Right atrium auricular region (tissue), 2 donors: ENCODE data around the gene DRICH1. TPM values are rescaled to one million over a fixed set of nuclear protein-coding genes. Genes with fewer than 3 reads are reported as not detected.
"Not testable (repeated sequence)": the region's sequence is repeated elsewhere in the genome, so short reads cannot be mapped to it uniquely, and the experiment has no call there.

Experiments
- DNase-seq: peaks from one replicate; pipeline ENCODE4 v3.0.0-alpha.2; 2019; ENCODE audit warnings: low spot score
- H3K27ac ChIP-seq, 2 donors: fragments of 200-600 bp; sonication (generic); 1 replicate in 1 of 2; 2 replicates in 1 of 2; pipeline ENCODE4 v1.5.1; 2016 to 2019
- H3K27me3 ChIP-seq, 2 donors: fragments of 200-600 bp; sonication (generic); one replicate each; pipeline versions ENCODE4 v1.5.1 to v1.6.0; 2017 to 2019
- H3K36me3 ChIP-seq: fragments of 200-600 bp; sonication (generic); one replicate; pipeline ENCODE4 v1.5.1; 2016
- H3K4me1 ChIP-seq, 2 donors: fragments of 200-600 bp; sonication (generic); one replicate each; pipeline versions ENCODE4 v1.5.1 to v1.6.0; 2017 to 2019
- H3K4me3 ChIP-seq, 2 donors: fragments of 200-600 bp; sonication (generic); 1 replicate in 1 of 2; 2 replicates in 1 of 2; pipeline ENCODE4 v1.5.1; 2017 to 2019; ENCODE audit warnings: mild to moderate bottlenecking in 1 of 2, moderate library complexity in 1 of 2
- H3K9me3 ChIP-seq, 2 donors: fragments of 200-600 bp; sonication (generic); one replicate each; pipeline ENCODE4 v1.5.1; 2019
- total RNA-seq, 2 donors: library from RNA; depleted of rRNA; stranded (reverse); fragments of >200 nt; gene quantifications; one replicate each; pipeline ENCODE4 v1.1.0, GENCODE V29; 2016
- TF ChIP-seq, protein P1 (sequence below), 2 donors: fragments of 200-600 bp; sonication (generic); IDR thresholded peaks; one replicate each; pipeline ENCODE4 v1.5.1; 2019; ENCODE audit warnings: antibody characterized with exemption in 2 of 2

The DRICH1 gene
- total RNA-seq, 2 donors from 2014 or later, result not detected

DNA sequence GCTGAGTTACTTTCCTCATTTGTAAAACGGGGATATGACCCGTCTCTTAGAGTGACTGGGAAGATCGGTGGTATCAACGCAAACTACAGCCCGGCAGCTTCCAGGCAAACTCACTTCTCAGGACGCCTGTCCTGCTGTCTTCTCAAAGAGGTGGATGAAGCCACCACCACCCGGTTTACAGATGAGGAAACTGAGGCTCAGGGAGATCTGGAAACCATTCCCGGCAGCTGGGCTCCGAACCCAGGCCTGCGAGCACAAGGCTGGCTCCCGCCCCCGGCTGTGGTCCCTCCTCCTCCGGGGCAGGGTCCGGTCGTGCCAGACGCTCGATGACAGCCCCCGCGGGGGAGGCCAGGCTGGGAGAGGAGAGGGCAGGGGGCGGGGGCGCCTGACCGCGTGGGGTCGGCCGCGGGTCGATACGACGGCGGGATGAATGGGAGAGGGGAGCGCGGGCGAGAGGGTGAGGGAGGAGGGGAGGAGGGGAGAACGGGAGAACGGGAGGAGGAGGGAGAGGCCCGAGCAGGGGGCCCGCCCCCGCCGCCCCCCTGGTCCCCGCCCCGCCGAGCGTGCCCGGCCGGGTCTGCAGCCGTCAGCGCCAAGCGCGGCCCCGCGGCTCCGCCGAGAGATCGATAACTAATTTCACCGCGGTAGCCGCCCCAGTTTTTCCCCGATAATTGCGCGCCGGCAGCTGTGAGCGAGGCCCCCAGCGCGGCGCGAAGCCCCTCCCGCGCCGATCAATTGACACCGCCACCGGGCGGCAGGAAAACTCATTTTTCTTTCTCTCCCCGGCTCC lies 66.0 kb downstream of the DRICH1 start:
- H3K27me3 ChIP-seq, result no peaks in the 10 kb centered on the region
- H3K27ac ChIP-seq, result no peak overlapping the region
- H3K9me3 ChIP-seq, result no peaks in the 10 kb centered on the region
- TF ChIP-seq, protein P1, sequence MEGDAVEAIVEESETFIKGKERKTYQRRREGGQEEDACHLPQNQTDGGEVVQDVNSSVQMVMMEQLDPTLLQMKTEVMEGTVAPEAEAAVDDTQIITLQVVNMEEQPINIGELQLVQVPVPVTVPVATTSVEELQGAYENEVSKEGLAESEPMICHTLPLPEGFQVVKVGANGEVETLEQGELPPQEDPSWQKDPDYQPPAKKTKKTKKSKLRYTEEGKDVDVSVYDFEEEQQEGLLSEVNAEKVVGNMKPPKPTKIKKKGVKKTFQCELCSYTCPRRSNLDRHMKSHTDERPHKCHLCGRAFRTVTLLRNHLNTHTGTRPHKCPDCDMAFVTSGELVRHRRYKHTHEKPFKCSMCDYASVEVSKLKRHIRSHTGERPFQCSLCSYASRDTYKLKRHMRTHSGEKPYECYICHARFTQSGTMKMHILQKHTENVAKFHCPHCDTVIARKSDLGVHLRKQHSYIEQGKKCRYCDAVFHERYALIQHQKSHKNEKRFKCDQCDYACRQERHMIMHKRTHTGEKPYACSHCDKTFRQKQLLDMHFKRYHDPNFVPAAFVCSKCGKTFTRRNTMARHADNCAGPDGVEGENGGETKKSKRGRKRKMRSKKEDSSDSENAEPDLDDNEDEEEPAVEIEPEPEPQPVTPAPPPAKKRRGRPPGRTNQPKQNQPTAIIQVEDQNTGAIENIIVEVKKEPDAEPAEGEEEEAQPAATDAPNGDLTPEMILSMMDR (IDR thresholded peaks at IDR 0.05), result no peak
- H3K4me1 ChIP-seq, result peaks cover 0 to 13% of the 10 kb centered on the region in 2 donors
- DNase-seq, result no peak
- no peaks in the 10 kb centered on the region for H3K36me3 ChIP-seq
- H3K4me3 ChIP-seq, result peak overlapping the region; percentile 34 to 50

DNA sequence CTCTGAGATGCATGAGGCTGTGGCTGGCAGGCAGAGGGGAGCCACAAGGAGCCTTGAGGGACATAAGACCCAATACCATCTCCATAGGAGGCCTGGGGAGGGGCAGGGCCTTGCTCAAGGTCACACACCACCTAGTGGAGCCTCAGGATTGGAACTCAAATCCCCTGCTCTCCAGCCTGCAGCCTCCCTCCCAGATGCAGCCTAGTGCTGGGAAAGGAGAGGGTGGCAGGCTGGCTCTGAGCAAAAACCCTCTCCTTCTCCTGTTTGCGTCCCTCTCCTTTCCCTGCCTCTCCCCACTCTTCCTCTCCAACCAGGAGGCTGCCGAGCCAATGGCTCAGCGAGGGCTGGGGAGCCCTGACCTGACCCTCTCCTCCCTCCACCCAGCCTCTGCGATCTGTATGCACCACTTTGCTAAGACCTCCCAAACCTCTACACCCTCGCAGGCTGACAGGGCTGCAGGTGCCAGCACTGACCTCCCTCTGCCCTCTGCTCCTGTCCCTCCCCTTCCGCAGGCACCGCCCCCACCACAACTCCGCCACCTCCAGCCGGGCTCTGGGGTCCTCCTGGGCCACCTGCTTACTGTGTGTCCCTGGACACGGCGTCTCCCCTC lies 66.7 kb downstream of the DRICH1 start:
- no peak for DNase-seq
- H3K36me3 ChIP-seq, result no peaks in the 10 kb centered on the region
- TF ChIP-seq, protein P1 (IDR thresholded peaks at IDR 0.05), result no peak
- peaks cover 0 to 13% of the 10 kb centered on the region in 2 donors for H3K4me1 ChIP-seq
- H3K4me3 ChIP-seq, result peak overlapping the region; percentile 34 to 50
- H3K9me3 ChIP-seq, result no peaks in the 10 kb centered on the region
- no peak overlapping the region for H3K27ac ChIP-seq
- no peaks in the 10 kb centered on the region for H3K27me3 ChIP-seq

- TF ChIP-seq, protein P1 (IDR thresholded peaks at IDR 0.05), result no peak
- no peaks in the 10 kb centered on the region for H3K27me3 ChIP-seq
- DNase-seq, result no peak
- no peaks in the 10 kb centered on the region for H3K9me3 ChIP-seq
- H3K4me1 ChIP-seq, result peaks cover 0 to 13% of the 10 kb centered on the region in 2 donors
- no peak overlapping the region for H3K27ac ChIP-seq
- H3K4me3 ChIP-seq, result no peak overlapping the region
- no peaks in the 10 kb centered on the region for H3K36me3 ChIP-seq
Measured at GRCh38 chr22:23564276-23564675, 67.8 kb downstream of the DRICH1 start.

- no peak for DNase-seq
- H3K27me3 ChIP-seq, result no peaks in the 10 kb centered on the region
- TF ChIP-seq, protein P1 (IDR thresholded peaks at IDR 0.05), result no peak
- H3K27ac ChIP-seq, result no peak overlapping the region
- no peaks in the 10 kb centered on the region for H3K36me3 ChIP-seq
- H3K9me3 ChIP-seq, result no peaks in the 10 kb centered on the region
- H3K4me3 ChIP-seq, result no peak overlapping the region
- peaks cover 0 to 13% of the 10 kb centered on the region in 2 donors for H3K4me1 ChIP-seq
Measured at GRCh38 chr22:23563111-23563510, 69.0 kb downstream of the DRICH1 start.

DNA sequence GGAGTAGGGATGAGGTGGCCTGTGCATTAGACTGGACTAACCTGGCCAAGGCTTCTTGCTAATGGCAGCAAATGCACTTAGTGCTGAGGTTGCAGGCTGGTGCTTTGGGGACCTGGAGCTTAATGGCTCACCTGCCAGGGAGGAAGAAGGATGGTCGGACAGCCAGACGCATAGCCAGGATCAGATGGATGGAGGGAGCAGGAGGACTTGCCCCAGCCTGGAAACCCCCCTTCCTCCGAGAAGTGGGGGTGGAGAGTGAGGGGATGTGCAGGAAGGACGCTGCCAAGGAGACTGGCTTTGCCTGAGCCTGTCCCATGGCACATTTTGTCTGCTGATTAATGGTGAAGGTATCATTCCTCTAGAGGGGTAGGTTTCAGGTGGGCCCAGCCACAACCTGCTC lies 69.9 kb downstream of the DRICH1 start:
- Histone ChIP-seq H3K4me1 (peaks cover 0 to 13% of the 10 kb centered on the region in 2 donors), H3K36me3 (no peaks in the 10 kb centered on the region), H3K9me3 (no peaks in the 10 kb centered on the region), H3K4me3 (no peak overlapping the region), H3K27me3 (no peaks in the 10 kb centered on the region), H3K27ac (no peak overlapping the region)
- no peak for DNase-seq
- TF ChIP-seq, protein P1 (IDR thresholded peaks at IDR 0.05), result no peak

DNA sequence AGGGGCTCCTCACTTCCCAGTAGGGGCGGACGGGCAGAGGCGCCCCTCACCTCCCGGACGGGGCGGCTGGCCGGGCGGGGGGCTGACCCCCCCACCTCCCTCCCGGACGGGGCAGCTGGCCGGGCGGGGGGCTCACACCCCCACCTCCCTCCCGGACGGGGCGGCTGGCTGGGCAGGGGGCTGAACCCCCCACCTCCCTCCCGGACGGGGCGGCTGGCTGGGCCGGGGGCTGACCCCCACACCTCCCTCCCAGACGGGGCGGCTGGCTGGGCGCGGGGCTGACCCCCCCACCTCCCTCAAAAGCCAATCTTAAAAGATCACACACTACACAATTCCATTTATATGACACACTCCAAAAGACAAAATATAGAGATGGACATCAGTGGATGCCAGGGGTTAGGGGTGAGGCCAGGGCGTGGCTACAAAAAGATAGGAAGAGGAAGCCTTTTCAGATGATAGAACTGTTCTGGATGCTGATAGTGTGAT lies 71.1 kb downstream of the DRICH1 start:
- not testable (repeated sequence) for DNase-seq, H3K9me3 ChIP-seq, H3K4me1 ChIP-seq, H3K36me3 ChIP-seq, H3K27me3 ChIP-seq, H3K4me3 ChIP-seq, H3K27ac ChIP-seq

DNA sequence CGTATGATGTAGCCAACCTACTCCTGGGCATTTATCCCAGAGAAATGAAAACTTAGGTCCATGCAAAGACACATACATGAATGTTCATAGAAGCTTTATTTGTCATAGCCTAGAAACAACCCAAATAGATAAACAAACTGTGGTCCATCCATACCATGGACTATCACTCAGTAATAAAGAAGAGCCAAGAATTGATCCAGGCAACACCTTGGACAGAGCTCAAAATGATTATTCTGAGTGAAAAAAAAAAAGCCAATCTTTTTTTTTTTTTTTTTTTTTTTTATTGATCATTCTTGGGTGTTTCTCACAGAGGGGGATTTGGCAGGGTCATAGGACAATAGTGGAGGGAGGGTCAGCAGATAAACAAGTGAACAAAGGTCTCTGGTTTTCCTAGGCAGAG lies 71.9 kb downstream of the DRICH1 start:
- H3K9me3 ChIP-seq, H3K4me1 ChIP-seq, H3K4me3 ChIP-seq, H3K27ac ChIP-seq, H3K36me3 ChIP-seq, DNase-seq, H3K27me3 ChIP-seq: not testable (repeated sequence)
